HT1080 (cell line): ENCODE data around the gene SERPINB3. TPM values are rescaled to one million over a fixed set of nuclear protein-coding genes. Genes with fewer than 3 reads are reported as not detected.
A peak's percentile ranks its signal among the peaks of the same experiment; 100 is the strongest.
"Not testable (repeated sequence)": the region's sequence is repeated elsewhere in the genome, so short reads cannot be mapped to it uniquely, and the experiment has no call there.

ENCODE experiments used
- DNase-seq: peaks from one replicate; pipeline ENCODE4 v3.0.0-alpha.2; 2015; ENCODE audit warnings: low read depth
- polyA plus RNA-seq, 2 experiments: library from polyadenylated mRNA; depleted of rRNA; stranded (reverse); fragments of >200 nt; gene quantifications; 2 replicates each; pipeline ENCODE4 v1.2.3, GENCODE V29; 2015
- total RNA-seq: library from RNA; depleted of rRNA; stranded (reverse); fragments of >200 nt; shearing (Covaris generic); gene quantifications from 2 replicates; pipeline ENCODE4 v1.2.3, GENCODE V29; 2014; rRNA removed

SERPINB3 gene
- not detected in 2 replicates for total RNA-seq
- polyA plus RNA-seq (2015; cell fraction: cytosol; rRNA removed): not detected in 2 replicates
- 0.10 TPM in 1 of 2 replicates, not detected in the other for polyA plus RNA-seq (2015; cell fraction: nucleus; rRNA removed)

- not testable (repeated sequence) for DNase-seq
Observed at GRCh38 chr18:63661750-63662149, at the start of gene SERPINB3. Gene SERPINB3 (minus strand): TSS chr18:63661893. CDS start chr18:63661216, 677 bp downstream.

GRCh38 chr18:63708650-63709049, 47.0 kb upstream of the SERPINB3 start:
- peak; percentile 92 for DNase-seq

GRCh38 chr18:63707816-63708215, 46.1 kb upstream of the SERPINB3 start:
- DNase-seq: no peak

GRCh38 chr18:63705401-63705800, 43.7 kb upstream of the SERPINB3 start:
- DNase-seq: no peak

GRCh38 chr18:63702660-63703059, 41.0 kb upstream of the SERPINB3 start, which contains the start of gene SERPINB11:
Gene SERPINB11 (plus strand): TSS chr18:63702960. CDS start chr18:63710194, 7,234 bp downstream.
- no peak for DNase-seq

- no peak for DNase-seq
Observed at GRCh38 chr18:63701952-63702351, 40.3 kb upstream of the SERPINB3 start.

GRCh38 chr18:63700501-63700900, 38.8 kb upstream of the SERPINB3 start:
- DNase-seq: no peak

GRCh38 chr18:63697097-63697660, 35.5 kb upstream of the SERPINB3 start:
- peak; percentile 6 for DNase-seq

- no peak for DNase-seq
Observed at GRCh38 chr18:63689064-63689463, 27.4 kb upstream of the SERPINB3 start.

- no peak for DNase-seq
Observed at GRCh38 chr18:63686871-63687270, 25.2 kb upstream of the SERPINB3 start.

GRCh38 chr18:63684718-63685117, 23.0 kb upstream of the SERPINB3 start:
- DNase-seq: no peak

- no peak for DNase-seq
Observed at GRCh38 chr18:63683890-63684289, 22.2 kb upstream of the SERPINB3 start.

GRCh38 chr18:63683152-63683551, 21.5 kb upstream of the SERPINB3 start:
- peak; percentile 90 for DNase-seq

- no peak for DNase-seq
Observed at GRCh38 chr18:63681449-63682340, 20.0 kb upstream of the SERPINB3 start.

GRCh38 chr18:63679820-63680606, 18.3 kb upstream of the SERPINB3 start:
- no peak for DNase-seq

- peak; percentile 21 for DNase-seq
Observed at GRCh38 chr18:63677500-63678225, 16.0 kb upstream of the SERPINB3 start.

GRCh38 chr18:63676526-63677323, 15.0 kb upstream of the SERPINB3 start:
- DNase-seq: peak; percentile 45

- DNase-seq: no peak
Observed at GRCh38 chr18:63664571-63664970, 2.9 kb upstream of the SERPINB3 start.

- peak; percentile 72 for DNase-seq
Observed at GRCh38 chr18:63658920-63659319, 2.8 kb downstream of the SERPINB3 start.

- DNase-seq: not testable (repeated sequence)
Observed at GRCh38 chr18:63650271-63650670, 11.4 kb downstream of the SERPINB3 start.
